Measurements from ENCODE around the gene INPP5J. TPM values are rescaled to one million over a fixed set of nuclear protein-coding genes. Genes with fewer than 3 reads are reported as not detected.
"Not testable (repeated sequence)": the region's sequence is repeated elsewhere in the genome, so short reads cannot be mapped to it uniquely, and the experiment has no call there.

INPP5J gene, protein sequence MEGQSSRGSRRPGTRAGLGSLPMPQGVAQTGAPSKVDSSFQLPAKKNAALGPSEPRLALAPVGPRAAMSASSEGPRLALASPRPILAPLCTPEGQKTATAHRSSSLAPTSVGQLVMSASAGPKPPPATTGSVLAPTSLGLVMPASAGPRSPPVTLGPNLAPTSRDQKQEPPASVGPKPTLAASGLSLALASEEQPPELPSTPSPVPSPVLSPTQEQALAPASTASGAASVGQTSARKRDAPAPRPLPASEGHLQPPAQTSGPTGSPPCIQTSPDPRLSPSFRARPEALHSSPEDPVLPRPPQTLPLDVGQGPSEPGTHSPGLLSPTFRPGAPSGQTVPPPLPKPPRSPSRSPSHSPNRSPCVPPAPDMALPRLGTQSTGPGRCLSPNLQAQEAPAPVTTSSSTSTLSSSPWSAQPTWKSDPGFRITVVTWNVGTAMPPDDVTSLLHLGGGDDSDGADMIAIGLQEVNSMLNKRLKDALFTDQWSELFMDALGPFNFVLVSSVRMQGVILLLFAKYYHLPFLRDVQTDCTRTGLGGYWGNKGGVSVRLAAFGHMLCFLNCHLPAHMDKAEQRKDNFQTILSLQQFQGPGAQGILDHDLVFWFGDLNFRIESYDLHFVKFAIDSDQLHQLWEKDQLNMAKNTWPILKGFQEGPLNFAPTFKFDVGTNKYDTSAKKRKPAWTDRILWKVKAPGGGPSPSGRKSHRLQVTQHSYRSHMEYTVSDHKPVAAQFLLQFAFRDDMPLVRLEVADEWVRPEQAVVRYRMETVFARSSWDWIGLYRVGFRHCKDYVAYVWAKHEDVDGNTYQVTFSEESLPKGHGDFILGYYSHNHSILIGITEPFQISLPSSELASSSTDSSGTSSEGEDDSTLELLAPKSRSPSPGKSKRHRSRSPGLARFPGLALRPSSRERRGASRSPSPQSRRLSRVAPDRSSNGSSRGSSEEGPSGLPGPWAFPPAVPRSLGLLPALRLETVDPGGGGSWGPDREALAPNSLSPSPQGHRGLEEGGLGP
- 14.4 and 18.3 TPM in 2 replicates for total RNA-seq (2014; rRNA removed; shearing (Covaris generic); ENCODE audit: low replicate concordance)

DNA sequence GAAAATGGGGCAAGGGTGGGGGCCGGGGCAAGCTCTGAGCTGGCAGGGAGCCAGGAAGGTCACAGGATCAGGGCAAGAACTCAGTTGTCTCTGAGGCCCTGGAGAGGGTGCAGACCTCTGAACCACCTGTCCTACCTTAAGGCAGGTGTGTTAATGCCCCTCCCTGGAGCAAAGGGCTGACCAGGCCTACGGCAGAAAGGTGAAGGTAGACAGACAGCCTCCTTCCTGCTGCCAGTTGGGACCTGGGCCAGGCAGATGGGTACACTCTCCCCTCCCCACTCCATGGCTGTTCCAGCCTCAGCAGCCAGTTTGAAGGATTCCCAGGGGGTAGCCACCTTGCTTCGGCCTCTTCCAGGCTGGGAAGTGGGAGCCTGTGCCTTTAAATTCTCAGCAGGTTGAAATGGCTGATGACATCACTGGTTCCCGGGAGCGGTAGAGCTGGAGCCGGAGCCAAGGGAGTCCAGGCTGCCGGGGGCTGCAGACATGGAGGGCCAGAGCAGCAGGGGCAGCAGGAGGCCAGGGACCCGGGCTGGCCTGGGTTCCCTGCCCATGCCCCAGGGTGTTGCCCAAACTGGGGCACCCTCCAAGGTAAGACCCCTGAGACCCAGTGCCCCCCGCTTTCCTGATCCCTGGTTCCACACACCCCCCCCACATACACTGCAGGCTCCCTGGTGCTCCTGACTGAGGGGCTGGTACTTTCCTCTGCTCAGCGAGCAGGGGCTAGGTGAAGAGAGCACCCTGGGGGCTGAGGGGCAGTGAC is at the start of gene INPP5J:
Gene INPP5J (plus strand): TSS at position 435 of the 760 bp plus-strand sequence. CDS start 49 bp downstream, at position 484.
- no peak within 1 kb of the TSS for H3K9ac ChIP-seq (ENCODE audit: low read length)
- no peak for DNase-seq
- H2AFZ ChIP-seq (ENCODE audit: low read length) = no peak within 1 kb of the TSS

DNA sequence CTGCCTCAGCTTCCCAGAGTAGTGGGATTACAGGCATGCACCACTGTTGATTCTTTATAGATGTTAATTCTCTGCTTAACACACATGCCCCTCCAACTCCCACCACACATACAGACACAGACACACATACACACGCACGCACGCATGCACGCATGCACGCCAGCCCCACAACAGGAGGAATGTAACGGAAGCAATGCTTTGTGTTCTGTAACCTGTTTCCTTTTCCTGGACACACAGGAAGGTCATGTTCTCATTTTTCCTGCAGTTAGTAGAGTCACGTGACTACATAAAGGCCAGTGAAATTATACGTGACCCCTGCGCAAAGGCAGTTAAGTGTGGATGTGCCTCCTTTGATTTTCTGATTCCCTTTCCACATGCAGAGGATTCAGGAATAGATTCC is 49.6 kb upstream of the INPP5J start:
- not testable (repeated sequence) for H3K36me3 ChIP-seq (ENCODE audit: insufficient read depth, low read length); DNase-seq; H3K9ac ChIP-seq (ENCODE audit: low read length); H3K79me2 ChIP-seq (ENCODE audit: low read length); H3K4me1 ChIP-seq (ENCODE audit: low read length); H2AFZ ChIP-seq (ENCODE audit: low read length); H3K9me3 ChIP-seq (ENCODE audit: low read length); H3K27ac ChIP-seq (ENCODE audit: low read length); H3K4me2 ChIP-seq (ENCODE audit: low read depth, low read length, poor library complexity, severe bottlenecking); H3K9me2 ChIP-seq (replicated peaks; ENCODE audit: insufficient read depth, low read length); H3K4me3 ChIP-seq (ENCODE audit: low read length); H4K20me1 ChIP-seq (ENCODE audit: insufficient read depth, low read depth, low read length); H3K27me3 ChIP-seq (ENCODE audit: low read length)

More for the DNA sequence above, at the start of gene INPP5J:
- Histone ChIP-seq H4K20me1 (ENCODE audit: insufficient read depth, low read depth, low read length) (0 out of 2 replicates have a peak, but pooled peaks cover 6% of the 10 kb centered on the region), H3K79me2 (ENCODE audit: low read length) (no peaks in the 10 kb centered on the region), H3K36me3 (ENCODE audit: insufficient read depth, low read length) (no peaks in the 10 kb centered on the region), H3K27me3 (ENCODE audit: low read length) (no peaks in the 10 kb centered on the region), H3K4me1 (ENCODE audit: low read length) (peaks cover 36% of the 10 kb centered on the region), H3K4me2 (ENCODE audit: low read depth, low read length, poor library complexity, severe bottlenecking) (no peak within 1 kb of the TSS), H3K4me3 (ENCODE audit: low read length) (no peak within 1 kb of the TSS), H3K9me3 (ENCODE audit: low read length) (no peaks in the 10 kb centered on the region), H3K9me2 (replicated peaks; ENCODE audit: insufficient read depth, low read length) (no peaks in the 10 kb centered on the region), H3K27ac (ENCODE audit: low read length) (no peak within 1 kb of the TSS)

DNA sequence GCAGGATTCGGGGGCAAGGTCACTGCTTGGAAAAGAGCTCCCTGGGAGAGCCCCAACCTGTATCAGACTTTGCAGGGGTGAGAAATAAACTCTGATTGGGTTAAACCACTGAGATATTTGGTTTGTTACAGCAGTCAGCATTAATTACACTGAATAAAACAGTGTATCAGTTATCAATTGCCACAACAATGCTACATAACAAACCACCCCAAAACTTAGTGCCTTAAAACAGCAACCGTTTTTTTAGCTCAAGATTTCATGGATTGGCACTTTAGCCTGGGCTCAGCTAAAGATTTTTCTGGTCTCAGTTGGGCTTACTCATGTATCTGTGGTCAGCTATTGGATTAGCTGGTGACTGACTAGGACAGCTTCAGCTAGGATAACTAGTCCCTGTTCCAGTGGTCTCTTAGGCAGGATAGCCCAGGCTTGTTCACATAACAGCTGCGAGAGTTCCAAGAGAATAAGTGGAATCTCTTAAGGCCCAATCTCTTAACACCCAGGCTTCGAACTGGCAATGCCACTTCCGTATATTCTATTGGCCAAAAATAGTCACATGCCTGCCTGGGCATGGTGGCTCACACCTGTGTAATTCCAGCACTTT is 49.1 kb upstream of the INPP5J start:
- H3K9ac ChIP-seq (ENCODE audit: low read length); H3K79me2 ChIP-seq (ENCODE audit: low read length); H3K9me2 ChIP-seq (replicated peaks; ENCODE audit: insufficient read depth, low read length); H3K4me2 ChIP-seq (ENCODE audit: low read depth, low read length, poor library complexity, severe bottlenecking); H3K27ac ChIP-seq (ENCODE audit: low read length); DNase-seq; H3K9me3 ChIP-seq (ENCODE audit: low read length); H2AFZ ChIP-seq (ENCODE audit: low read length); H3K36me3 ChIP-seq (ENCODE audit: insufficient read depth, low read length); H4K20me1 ChIP-seq (ENCODE audit: insufficient read depth, low read depth, low read length); H3K4me3 ChIP-seq (ENCODE audit: low read length); H3K27me3 ChIP-seq (ENCODE audit: low read length); H3K4me1 ChIP-seq (ENCODE audit: low read length): not testable (repeated sequence)

DNA sequence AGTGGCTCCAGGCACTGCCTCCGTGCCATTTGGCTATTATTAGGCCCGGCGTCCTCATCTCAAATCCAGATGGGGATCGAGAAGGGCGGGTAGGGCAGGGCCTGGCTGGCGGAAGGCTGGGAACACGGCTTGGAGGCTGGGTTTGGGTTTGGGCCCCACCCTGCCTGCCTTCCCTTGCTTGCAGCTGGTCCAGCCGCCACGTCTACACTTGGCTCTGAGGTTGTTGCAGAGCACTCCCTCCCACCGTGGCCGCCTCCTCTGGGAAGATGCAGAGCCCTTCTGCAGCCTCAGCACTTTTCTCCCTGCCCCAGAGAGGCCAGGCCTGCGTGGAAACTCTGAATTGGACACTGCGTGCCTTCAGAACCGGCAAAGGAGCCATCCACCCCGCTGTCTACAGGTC is 46.8 kb upstream of the INPP5J start:
- no peaks in the 10 kb centered on the region for H3K9me3 ChIP-seq (ENCODE audit: low read length)

DNA sequence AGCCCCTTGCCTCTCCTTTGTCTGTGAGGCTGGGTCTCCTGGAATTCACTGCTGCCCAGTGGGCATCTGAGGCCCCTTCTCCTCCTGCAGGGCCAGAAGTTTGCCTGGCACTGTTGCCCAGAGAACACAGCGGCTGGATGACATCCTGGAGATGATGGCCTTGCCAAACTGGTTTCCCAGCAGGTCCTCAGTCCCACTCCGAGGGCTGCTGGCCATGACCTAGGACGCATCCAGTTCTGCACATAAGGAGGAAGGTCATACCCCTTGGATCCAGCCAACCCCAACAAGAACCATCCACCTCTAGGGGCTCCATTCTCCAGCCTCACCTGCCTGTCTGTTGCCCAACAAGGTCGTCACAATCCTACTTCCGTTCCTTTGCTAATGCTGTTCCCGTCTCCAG is 45.1 kb upstream of the INPP5J start:
- Histone ChIP-seq H3K4me1 (ENCODE audit: low read length) (peaks cover 19% of the 10 kb centered on the region), H3K4me2 (ENCODE audit: low read depth, low read length, poor library complexity, severe bottlenecking) (no peak overlapping the region), H3K27ac (ENCODE audit: low read length) (no peak overlapping the region), H4K20me1 (ENCODE audit: insufficient read depth, low read depth, low read length) (no peaks in the 10 kb centered on the region), H3K4me3 (ENCODE audit: low read length) (no peak overlapping the region), H3K9ac (ENCODE audit: low read length) (no peak overlapping the region), H3K27me3 (ENCODE audit: low read length) (no peaks in the 10 kb centered on the region), H3K79me2 (ENCODE audit: low read length) (no peaks in the 10 kb centered on the region), H2AFZ (ENCODE audit: low read length) (no peak overlapping the region), H3K9me2 (replicated peaks; ENCODE audit: insufficient read depth, low read length) (no peaks in the 10 kb centered on the region), H3K9me3 (ENCODE audit: low read length) (no peaks in the 10 kb centered on the region), H3K36me3 (ENCODE audit: insufficient read depth, low read length) (no peaks in the 10 kb centered on the region)
- no peak for DNase-seq

More for the DNA sequence above, 46.8 kb upstream of the INPP5J start:
- no peaks in the 10 kb centered on the region for H3K36me3 ChIP-seq (ENCODE audit: insufficient read depth, low read length)
- DNase-seq = no peak
- no peak overlapping the region for H3K4me3 ChIP-seq (ENCODE audit: low read length)
- H3K27me3 ChIP-seq (ENCODE audit: low read length) = no peaks in the 10 kb centered on the region
- no peak overlapping the region for H3K27ac ChIP-seq (ENCODE audit: low read length)
- H3K4me2 ChIP-seq (ENCODE audit: low read depth, low read length, poor library complexity, severe bottlenecking) = no peak overlapping the region
- H3K4me1 ChIP-seq (ENCODE audit: low read length) = peaks cover 5% of the 10 kb centered on the region
- no peaks in the 10 kb centered on the region for H3K79me2 ChIP-seq (ENCODE audit: low read length)
- no peaks in the 10 kb centered on the region for H3K9me2 ChIP-seq (replicated peaks; ENCODE audit: insufficient read depth, low read length)
- H3K9ac ChIP-seq (ENCODE audit: low read length) = no peak overlapping the region
- H2AFZ ChIP-seq (ENCODE audit: low read length) = no peak overlapping the region
- H4K20me1 ChIP-seq (ENCODE audit: insufficient read depth, low read depth, low read length) = no peaks in the 10 kb centered on the region

DNA sequence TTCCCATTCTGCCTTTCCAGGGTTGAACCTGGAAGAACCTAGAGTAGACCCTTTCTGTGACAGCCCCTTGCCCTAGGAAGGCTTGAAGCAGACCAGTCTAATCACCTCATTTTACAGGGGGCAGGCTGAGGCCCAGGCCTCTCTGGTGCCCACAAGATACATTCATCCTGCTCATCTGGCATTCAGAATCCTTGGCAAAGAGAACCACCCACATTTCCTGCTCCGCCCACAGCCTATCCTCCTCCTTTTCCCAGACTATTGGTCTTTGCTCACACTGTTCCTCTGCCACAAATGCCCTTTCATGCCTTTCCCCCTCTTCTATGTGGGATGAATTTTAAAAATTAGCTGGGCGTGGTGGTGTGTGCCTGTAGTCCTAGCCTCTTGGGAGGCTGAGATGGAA is 44.4 kb upstream of the INPP5J start:
- H3K9me2 ChIP-seq (replicated peaks; ENCODE audit: insufficient read depth, low read length); DNase-seq; H4K20me1 ChIP-seq (ENCODE audit: insufficient read depth, low read depth, low read length); H3K27me3 ChIP-seq (ENCODE audit: low read length); H3K9me3 ChIP-seq (ENCODE audit: low read length); H3K4me2 ChIP-seq (ENCODE audit: low read depth, low read length, poor library complexity, severe bottlenecking); H3K27ac ChIP-seq (ENCODE audit: low read length); H3K4me3 ChIP-seq (ENCODE audit: low read length); H3K9ac ChIP-seq (ENCODE audit: low read length); H2AFZ ChIP-seq (ENCODE audit: low read length); H3K36me3 ChIP-seq (ENCODE audit: insufficient read depth, low read length); H3K79me2 ChIP-seq (ENCODE audit: low read length): not testable (repeated sequence)
- peaks cover 26% of the 10 kb centered on the region for H3K4me1 ChIP-seq (ENCODE audit: low read length)

DNA sequence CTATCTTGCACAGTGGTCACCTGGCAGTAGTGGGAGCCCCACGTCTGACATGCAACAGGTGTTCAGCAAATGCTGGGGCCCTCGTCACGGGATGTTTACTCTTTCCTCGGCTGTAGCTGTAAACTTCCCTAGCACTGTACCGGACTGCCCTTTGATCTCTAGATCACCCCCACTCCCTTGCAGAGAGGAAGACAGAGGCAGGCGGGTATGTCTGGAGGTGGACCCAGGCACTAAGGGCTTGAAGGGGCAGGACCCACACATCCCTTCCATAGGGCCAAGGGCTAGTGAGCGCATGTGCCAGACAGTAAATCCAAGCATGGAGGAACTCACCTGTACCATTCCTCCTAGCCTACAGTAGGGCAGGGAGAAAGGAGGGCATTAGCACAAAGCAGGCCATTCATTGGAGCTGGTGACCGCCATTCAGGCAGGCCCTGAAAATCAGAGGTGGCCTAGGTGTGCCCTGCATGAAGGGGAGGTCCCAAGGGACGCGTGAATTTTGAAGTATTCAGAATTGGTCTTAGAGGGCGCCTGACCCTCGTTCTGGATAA is 43.6 kb upstream of the INPP5J start:
- Histone ChIP-seq H3K4me2 (ENCODE audit: low read depth, low read length, poor library complexity, severe bottlenecking) (no peak overlapping the region), H4K20me1 (ENCODE audit: insufficient read depth, low read depth, low read length) (no peaks in the 10 kb centered on the region), H2AFZ (ENCODE audit: low read length) (no peak overlapping the region), H3K9me3 (ENCODE audit: low read length) (no peaks in the 10 kb centered on the region), H3K9ac (ENCODE audit: low read length) (no peak overlapping the region), H3K79me2 (ENCODE audit: low read length) (peaks cover 9% of the 10 kb centered on the region), H3K27ac (ENCODE audit: low read length) (no peak overlapping the region), H3K27me3 (ENCODE audit: low read length) (no peaks in the 10 kb centered on the region), H3K4me3 (ENCODE audit: low read length) (no peak overlapping the region), H3K4me1 (ENCODE audit: low read length) (peaks cover 34% of the 10 kb centered on the region), H3K9me2 (replicated peaks; ENCODE audit: insufficient read depth, low read length) (no peaks in the 10 kb centered on the region), H3K36me3 (ENCODE audit: insufficient read depth, low read length) (no peaks in the 10 kb centered on the region)
- DNase-seq = no peak
